Endodermal cell (in vitro differentiated cells): ENCODE results near the gene KLHL3. TPM values are rescaled to one million over a fixed set of nuclear protein-coding genes. Genes with fewer than 3 reads are reported as not detected.

Experiments used
- DNase-seq: peaks from one replicate; pipeline ENCODE4 v3.0.0-alpha.2; 2017
- H3K27ac ChIP-seq: 2 replicates; pipeline ENCODE4 v1.5.1; 2013; ENCODE audit warnings: mild to moderate bottlenecking, low read depth, low read length, moderate library complexity
- H3K27me3 ChIP-seq: 2 replicates; pipeline ENCODE4 v1.6.1; 2013; ENCODE audit warnings: mild to moderate bottlenecking, low read length, moderate library complexity; ENCODE audit not compliant: insufficient read depth, control insufficient read depth, poor library complexity, severe bottlenecking
- H3K36me3 ChIP-seq: 2 replicates; pipeline ENCODE4 v1.7.0; 2013; ENCODE audit warnings: mild to moderate bottlenecking, low read length, moderate library complexity; ENCODE audit not compliant: control insufficient read depth, insufficient read depth
- H3K4me1 ChIP-seq: one replicate; pipeline ENCODE4 v1.7.0; 2013; ENCODE audit warnings: low read length; ENCODE audit not compliant: control insufficient read depth, insufficient read depth
- H3K4me3 ChIP-seq: 2 replicates; pipeline ENCODE4 v1.5.1; 2013; ENCODE audit warnings: mild to moderate bottlenecking, low read length, moderate library complexity
- H3K9ac ChIP-seq: 2 replicates; pipeline ENCODE4 v1.6.1; 2013; ENCODE audit warnings: mild to moderate bottlenecking, low read length, moderate library complexity; ENCODE audit not compliant: poor library complexity, severe bottlenecking; ENCODE audit errors: extremely low read depth
- H3K9me3 ChIP-seq: 2 replicates; pipeline ENCODE4 v1.6.1; 2013; ENCODE audit warnings: mild to moderate bottlenecking, low read length, moderate library complexity; ENCODE audit not compliant: control insufficient read depth
- H3K27ac Mint-ChIP-seq: 2 replicates; pipeline ENCODE4 v1.8.0; 2020; ENCODE audit warnings: mixed read lengths
- H3K27me3 Mint-ChIP-seq: 2 replicates; pipeline ENCODE4 v1.8.0; 2021; ENCODE audit warnings: mild to moderate bottlenecking, mixed read lengths; ENCODE audit not compliant: insufficient read depth
- H3K36me3 Mint-ChIP-seq: 2 replicates; pipeline ENCODE4 v1.8.0; 2020; ENCODE audit warnings: low read depth, mixed read lengths
- H3K4me1 Mint-ChIP-seq: 2 replicates; pipeline ENCODE4 v1.8.0; 2020; ENCODE audit warnings: mixed read lengths
- H3K4me3 Mint-ChIP-seq: 2 replicates; pipeline ENCODE4 v1.8.0; 2020; ENCODE audit warnings: mild to moderate bottlenecking, moderate library complexity, mixed read lengths
- H3K9me3 Mint-ChIP-seq: 2 replicates; pipeline ENCODE4 v1.8.0; 2020; ENCODE audit warnings: mild to moderate bottlenecking, mixed read lengths
- CTCF ChIP-seq: fragments of 200-600 bp; sonication (generic); conservative IDR thresholded peaks from 2 replicates; pipeline ENCODE4 v1.5.0; 2021; ENCODE audit warnings: antibody characterized with exemption, mild to moderate bottlenecking
- WGBS, 2 experiments: methylation state at CpG; one replicate each; pipeline versions ENCODE4 v1.1.5 to v1.1.7; 2013; ENCODE audit warnings: missing lambda C conversion rate in 2 of 2, mixed read lengths in 1 of 2; ENCODE audit not compliant: insufficient coverage in 1 of 2, insufficient read length in 1 of 2; 5-methylcytosine and 5-hydroxymethylcytosine counted together
- total RNA-seq, 2 donors: library from RNA; stranded (reverse); fragmentation: NEBNext Ultra II Directional in 1 of 2; extraction: Animal tissue kit (Norgen Biotek cat#: 25700) in 1 of 2; gene quantifications; 2 replicates in 1 of 2; 3 replicates in 1 of 2; pipeline ENCODE4 v1.2.1, GENCODE V29; 2021

Gene KLHL3
- total RNA-seq, 2 donors from 2014 or later: 17.5 to 19.4 TPM

- H3K27me3 ChIP-seq: no peaks in the 10 kb centered on the region
- no peaks in the 10 kb centered on the region for H3K4me1 ChIP-seq
- H3K9me3 Mint-ChIP-seq: peaks cover 20% of the 10 kb centered on the region
- H3K36me3 ChIP-seq: no peaks in the 10 kb centered on the region
- peaks cover 2% of the 10 kb centered on the region for H3K4me1 Mint-ChIP-seq
- H3K9me3 ChIP-seq: peaks cover 20% of the 10 kb centered on the region
- no peak overlapping the region for H3K27ac Mint-ChIP-seq
- peak; percentile 5 for DNase-seq
- peaks cover 41% of the 10 kb centered on the region for H3K36me3 Mint-ChIP-seq
- no peak for TF ChIP-seq CTCF
- 94 to 100% methylated on average over 1 of the region's 1 CpG for WGBS, 2 experiments
- H3K4me3 Mint-ChIP-seq: no peak overlapping the region
- no peak overlapping the region for H3K4me3 ChIP-seq
- H3K9ac ChIP-seq: no peak overlapping the region
- no peaks in the 10 kb centered on the region for H3K27me3 Mint-ChIP-seq
- H3K27ac ChIP-seq: no peak overlapping the region
Measured at GRCh38 chr5:137715456-137715855, 20.4 kb downstream of the KLHL3 start.

GRCh38 chr5:137714946-137715345 is 20.9 kb downstream of the KLHL3 start:
- no peaks in the 10 kb centered on the region for H3K4me1 ChIP-seq
- peaks cover 20% of the 10 kb centered on the region for H3K9me3 Mint-ChIP-seq
- no peaks in the 10 kb centered on the region for H3K27me3 ChIP-seq
- H3K4me1 Mint-ChIP-seq: no peaks in the 10 kb centered on the region
- H3K27ac Mint-ChIP-seq: no peak overlapping the region
- H3K9me3 ChIP-seq: peaks cover 20% of the 10 kb centered on the region
- no peak for TF ChIP-seq CTCF
- H3K27me3 Mint-ChIP-seq: no peaks in the 10 kb centered on the region
- no peaks in the 10 kb centered on the region for H3K36me3 ChIP-seq
- H3K4me3 ChIP-seq: no peak overlapping the region
- no peak overlapping the region for H3K9ac ChIP-seq
- peak; percentile 0 for DNase-seq
- no peak overlapping the region for H3K27ac ChIP-seq
- H3K36me3 Mint-ChIP-seq: peaks cover 41% of the 10 kb centered on the region
- no peak overlapping the region for H3K4me3 Mint-ChIP-seq

- Histone ChIP-seq H3K27ac (no peak overlapping the region), H3K27me3 (no peaks in the 10 kb centered on the region), H3K9me3 (peaks cover 20% of the 10 kb centered on the region), H3K4me3 (no peak overlapping the region), H3K9ac (no peak overlapping the region), H3K36me3 (no peaks in the 10 kb centered on the region), H3K4me1 (no peaks in the 10 kb centered on the region)
- WGBS, 2 experiments: 93 to 100% methylated on average over 1 to 2 of the region's 2 CpGs
- Mint-ChIP-seq H3K27me3 (no peaks in the 10 kb centered on the region), H3K9me3 (peaks cover 20% of the 10 kb centered on the region), H3K27ac (no peak overlapping the region), H3K4me3 (no peak overlapping the region), H3K4me1 (no peaks in the 10 kb centered on the region), H3K36me3 (peaks cover 41% of the 10 kb centered on the region)
- no peak for DNase-seq
- no peak for TF ChIP-seq CTCF
Measured at GRCh38 chr5:137714494-137714893, 21.4 kb downstream of the KLHL3 start.
